Sigmoid colon (tissue), 3 donors: ENCODE results near the gene ATP1A1.

Source experiments
- POLR2A ChIP-seq, 2 donors: fragments of 450-650 bp; IDR thresholded peaks; one replicate each; pipeline ENCODE4 v1.6.1; 2016; ENCODE audit warnings: antibody characterized with exemption in 2 of 2, mild to moderate bottlenecking in 2 of 2, moderate library complexity in 2 of 2
- TF ChIP-seq, protein P1 (sequence below), 4 experiments: fragments of 450-650 bp in 3 of 4; fragments of 200-600 bp in 1 of 4; IDR thresholded peaks; one replicate each; pipeline ENCODE4 v1.5.1; 2016 to 2019; ENCODE audit warnings: antibody characterized with exemption in 4 of 4, mild to moderate bottlenecking in 3 of 4, moderate library complexity in 2 of 4

DNA sequence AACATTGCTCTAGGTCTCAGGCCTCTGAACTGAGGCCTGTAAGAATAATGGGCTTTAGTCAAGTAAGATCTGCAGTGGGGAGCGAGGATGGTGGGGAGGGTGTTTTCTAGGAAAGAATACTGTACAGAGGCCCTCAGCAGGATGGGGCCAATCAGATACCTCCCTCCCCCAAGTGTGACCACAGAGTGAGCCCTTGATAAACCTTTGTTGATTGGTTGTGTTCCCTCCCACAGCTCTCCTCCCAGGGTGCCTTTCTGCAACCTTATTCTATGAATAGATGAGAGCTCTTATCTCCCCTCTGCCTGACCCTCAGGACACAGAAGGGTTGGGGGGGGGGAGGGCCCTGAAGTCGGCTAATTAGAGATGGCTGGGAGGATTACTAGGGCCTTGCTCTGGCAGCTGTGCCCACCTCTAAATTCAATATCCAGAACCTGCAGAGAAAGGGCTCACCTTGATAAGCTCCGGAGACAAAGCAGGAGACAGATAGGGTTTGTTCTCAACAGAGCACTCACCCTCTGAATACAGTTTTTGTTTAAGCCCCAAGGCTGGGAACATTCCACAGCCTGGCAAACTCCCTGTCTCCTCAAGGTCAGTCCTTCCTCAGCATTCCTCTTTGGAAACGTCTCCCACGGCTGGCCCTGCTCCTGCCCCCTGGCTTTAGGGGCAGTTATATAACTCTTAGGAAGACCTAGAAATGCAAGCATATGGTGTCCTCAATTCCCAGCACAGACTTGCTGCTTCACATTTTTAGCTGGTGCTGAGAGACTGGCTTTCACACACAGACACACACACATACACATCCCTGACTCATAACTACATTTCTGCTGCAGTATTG is 42.9 kb downstream of the ATP1A1 start:
- no peak for TF ChIP-seq POLR2A (IDR thresholded peaks at IDR 0.05)
- TF ChIP-seq, protein P1, sequence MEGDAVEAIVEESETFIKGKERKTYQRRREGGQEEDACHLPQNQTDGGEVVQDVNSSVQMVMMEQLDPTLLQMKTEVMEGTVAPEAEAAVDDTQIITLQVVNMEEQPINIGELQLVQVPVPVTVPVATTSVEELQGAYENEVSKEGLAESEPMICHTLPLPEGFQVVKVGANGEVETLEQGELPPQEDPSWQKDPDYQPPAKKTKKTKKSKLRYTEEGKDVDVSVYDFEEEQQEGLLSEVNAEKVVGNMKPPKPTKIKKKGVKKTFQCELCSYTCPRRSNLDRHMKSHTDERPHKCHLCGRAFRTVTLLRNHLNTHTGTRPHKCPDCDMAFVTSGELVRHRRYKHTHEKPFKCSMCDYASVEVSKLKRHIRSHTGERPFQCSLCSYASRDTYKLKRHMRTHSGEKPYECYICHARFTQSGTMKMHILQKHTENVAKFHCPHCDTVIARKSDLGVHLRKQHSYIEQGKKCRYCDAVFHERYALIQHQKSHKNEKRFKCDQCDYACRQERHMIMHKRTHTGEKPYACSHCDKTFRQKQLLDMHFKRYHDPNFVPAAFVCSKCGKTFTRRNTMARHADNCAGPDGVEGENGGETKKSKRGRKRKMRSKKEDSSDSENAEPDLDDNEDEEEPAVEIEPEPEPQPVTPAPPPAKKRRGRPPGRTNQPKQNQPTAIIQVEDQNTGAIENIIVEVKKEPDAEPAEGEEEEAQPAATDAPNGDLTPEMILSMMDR (IDR thresholded peaks at IDR 0.05): no peak
